Psoas muscle (tissue), 8 donors: ENCODE measurements around the gene MEIS1. TPM values are rescaled to one million over a fixed set of nuclear protein-coding genes. Genes with fewer than 3 reads are reported as not detected.

Experiments
- ATAC-seq, 4 donors: fragments of 200-7000 bp; cut with Tn5 transposase; one replicate each; pipeline ENCODE4 v1.9.1; 2020; ENCODE audit warnings: moderate library complexity in 3 of 4, mild to moderate bottlenecking in 2 of 4
- DNase-seq, 2 donors: peaks; one replicate each; pipeline ENCODE4 v3.0.0-alpha.2; 2020
- H3K27ac ChIP-seq: fragments of 200-600 bp; one replicate; pipeline ENCODE4 v1.8.0; 2022
- H3K27me3 ChIP-seq, 3 donors: fragments of 200-600 bp in 1 of 3; one replicate each; pipeline versions ENCODE4 v1.6.1 to v1.8.0; 2013 to 2022; ENCODE audit warnings: low read length in 2 of 3, mild to moderate bottlenecking in 2 of 3, moderate library complexity in 1 of 3; ENCODE audit not compliant: insufficient read depth in 3 of 3
- H3K36me3 ChIP-seq, 2 donors: fragments of 200-600 bp in 1 of 2; one replicate each; pipeline versions ENCODE4 v1.6.1 to v1.8.0; 2013 to 2022; ENCODE audit warnings: low read depth in 1 of 2, mild to moderate bottlenecking in 1 of 2, moderate library complexity in 1 of 2; ENCODE audit not compliant: insufficient read depth in 1 of 2
- H3K4me1 ChIP-seq: fragments of 200-600 bp; one replicate; pipeline ENCODE4 v1.8.0; 2022
- H3K4me3 ChIP-seq: fragments of 200-600 bp; one replicate; pipeline ENCODE4 v1.8.0; 2022; ENCODE audit warnings: mild to moderate bottlenecking
- H3K9me3 ChIP-seq: fragments of 200-600 bp; one replicate; pipeline ENCODE4 v1.8.0; 2022
- WGBS, 3 donors: extraction: QIAGEN DNeasy Blood & Tissue Kit; methylation state at CpG; one replicate each; pipeline versions ENCODE4 v1.1.6 to v1.1.7; 2013; 5-methylcytosine and 5-hydroxymethylcytosine counted together
- intact Hi-C, 2 donors: fragments of 100-400 bp; cut with DNase I; formaldehyde crosslinking; loops; one replicate each; pipeline versions ENCODE4 v1.11.0 to v1.14.2; 2022
- polyA plus RNA-seq, 3 donors: library from polyadenylated mRNA; stranded (reverse); fragments of 200-250 nt; gene quantifications; one replicate each; pipeline ENCODE4 v1.2.3, GENCODE V29; 2013
- total RNA-seq, 4 donors: library from RNA; stranded (reverse); fragmentation: NEBNext Ultra II Directional in 2 of 4; extraction: Animal tissue kit (Norgen Biotek cat#: 25700) in 2 of 4; gene quantifications; one replicate each; pipeline versions ENCODE4 v1.2.1 to v1.2.4, GENCODE V29; 2021 to 2023
- TF ChIP-seq, protein P1 (sequence below): fragments of 200-600 bp; IDR thresholded peaks from one replicate; pipeline ENCODE4 v1.8.0; 2022; ENCODE audit warnings: antibody characterized with exemption
- donor health status: healthy with polysubstance abuse.
- donor health status: DM: no; HTN: no; CAD: no; lungs with moderate emphysema.
- donor health status: Bipolar disorder and iron deficiency.
- donor health status: healthy.
- donor health status: DM: yes; HTN: yes; CAD: no.
- donor health status: DM: no; HTN: no; CAD: no.
- donor health status: DM: no; HTN: no; CAD: no.
- donor health status: DM: yes; HTN: yes; CAD: no.

The MEIS1 gene
- total and polyA plus RNA-seq, 7 donors = 0.77 to 6.8 (median 2.1) TPM

DNA sequence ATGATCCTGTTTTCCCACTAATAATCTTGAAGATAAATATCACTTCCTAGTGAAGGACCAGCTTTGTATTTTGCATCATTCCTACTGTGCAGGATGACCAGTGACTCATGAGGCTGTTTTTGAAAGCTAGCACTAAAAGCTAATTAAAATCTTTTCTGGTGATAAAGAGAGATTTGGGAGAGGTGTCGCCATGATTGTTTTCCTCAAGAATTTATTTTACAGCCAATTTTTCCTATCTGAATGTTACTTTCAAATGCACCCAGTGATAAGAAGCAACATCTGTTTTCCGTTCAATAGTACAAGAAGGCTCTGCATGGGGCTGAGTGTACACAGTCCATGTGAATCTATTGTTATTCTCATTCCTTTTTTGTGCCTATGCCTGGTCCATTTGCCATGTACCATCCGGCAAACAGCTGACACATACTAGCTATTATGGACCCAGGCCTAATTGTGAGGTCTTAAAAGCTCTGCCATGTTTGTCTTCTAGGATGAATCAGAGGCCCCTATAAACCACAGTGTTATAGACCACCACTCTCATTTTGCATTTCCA, 28.4 kb downstream of the MEIS1 start:
- peaks cover 0 to 10% of the 10 kb centered on the region in 2 donors for H3K36me3 ChIP-seq
- WGBS, 3 donors = 83 to 90% (median 89%) methylated on average over 3 of the region's 3 CpGs

GRCh38 chr2:66464930-66465637, 30.2 kb downstream of the MEIS1 start:
- H3K36me3 ChIP-seq = peaks cover 0 to 10% of the 10 kb centered on the region in 2 donors
- peaks cover 3% of the 10 kb centered on the region for H3K4me1 ChIP-seq
- H3K9me3 ChIP-seq = no peaks in the 10 kb centered on the region
- WGBS, 3 donors = 71 to 79% (median 76%) methylated on average over 4 of the region's 4 CpGs
- H3K27me3 ChIP-seq = no peaks in the 10 kb centered on the region
- no peak overlapping the region for H3K27ac ChIP-seq
- intact Hi-C loops = no loop called here
- DNase-seq = no peak
- no peak overlapping the region for H3K4me3 ChIP-seq
- TF ChIP-seq, protein P1, sequence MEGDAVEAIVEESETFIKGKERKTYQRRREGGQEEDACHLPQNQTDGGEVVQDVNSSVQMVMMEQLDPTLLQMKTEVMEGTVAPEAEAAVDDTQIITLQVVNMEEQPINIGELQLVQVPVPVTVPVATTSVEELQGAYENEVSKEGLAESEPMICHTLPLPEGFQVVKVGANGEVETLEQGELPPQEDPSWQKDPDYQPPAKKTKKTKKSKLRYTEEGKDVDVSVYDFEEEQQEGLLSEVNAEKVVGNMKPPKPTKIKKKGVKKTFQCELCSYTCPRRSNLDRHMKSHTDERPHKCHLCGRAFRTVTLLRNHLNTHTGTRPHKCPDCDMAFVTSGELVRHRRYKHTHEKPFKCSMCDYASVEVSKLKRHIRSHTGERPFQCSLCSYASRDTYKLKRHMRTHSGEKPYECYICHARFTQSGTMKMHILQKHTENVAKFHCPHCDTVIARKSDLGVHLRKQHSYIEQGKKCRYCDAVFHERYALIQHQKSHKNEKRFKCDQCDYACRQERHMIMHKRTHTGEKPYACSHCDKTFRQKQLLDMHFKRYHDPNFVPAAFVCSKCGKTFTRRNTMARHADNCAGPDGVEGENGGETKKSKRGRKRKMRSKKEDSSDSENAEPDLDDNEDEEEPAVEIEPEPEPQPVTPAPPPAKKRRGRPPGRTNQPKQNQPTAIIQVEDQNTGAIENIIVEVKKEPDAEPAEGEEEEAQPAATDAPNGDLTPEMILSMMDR = no peak
- ATAC-seq = no peak

More for the DNA sequence above, 28.4 kb downstream of the MEIS1 start:
- Histone ChIP-seq H3K4me3 (no peak overlapping the region), H3K9me3 (no peaks in the 10 kb centered on the region), H3K4me1 (peaks cover 3% of the 10 kb centered on the region), H3K27me3 (no peaks in the 10 kb centered on the region), H3K27ac (no peak overlapping the region)
- DNase-seq = no peak
- intact Hi-C loops = no loop called here
- TF ChIP-seq, protein P1 = no peak
- no peak for ATAC-seq

DNA sequence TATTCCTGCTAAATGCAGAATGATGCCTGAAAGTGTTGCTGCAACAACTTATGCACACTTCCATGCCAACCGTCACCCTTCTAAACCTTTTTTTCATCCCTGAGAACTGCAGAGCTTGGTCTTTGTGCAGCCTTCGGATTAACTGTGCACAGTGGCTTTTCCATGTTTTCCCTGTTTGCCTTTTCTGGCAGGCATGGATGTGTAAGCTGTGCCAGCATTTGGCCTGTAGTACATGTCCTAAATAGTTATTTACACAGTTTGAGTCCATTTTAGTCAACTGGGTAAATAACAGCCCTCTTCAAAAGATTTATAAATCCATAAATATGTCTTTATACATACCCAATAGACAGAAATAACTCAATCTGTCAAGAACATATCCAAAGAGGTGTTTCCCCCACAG, 31.5 kb downstream of the MEIS1 start:
- no peak for ATAC-seq

DNA sequence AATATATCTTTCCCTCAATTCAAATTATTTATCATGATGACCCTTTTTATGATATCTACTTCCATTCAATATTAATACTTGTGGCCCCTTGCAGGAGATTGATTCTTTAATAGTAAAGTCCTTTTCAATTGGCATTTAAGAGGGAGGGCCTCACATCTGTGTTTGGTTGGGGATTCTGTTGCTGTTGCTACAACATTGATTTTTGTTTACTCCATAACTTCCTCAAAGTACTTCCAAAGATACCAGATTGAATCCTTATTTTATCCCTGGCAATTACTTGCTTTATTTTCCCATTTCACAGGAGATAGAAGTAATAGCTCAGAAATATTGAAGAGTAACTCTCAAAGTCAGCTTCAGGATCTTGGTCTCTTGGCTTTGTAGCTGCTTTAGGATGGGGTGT, 32.8 kb downstream of the MEIS1 start:
- Histone ChIP-seq H3K36me3 (peaks cover 0 to 5% of the 10 kb centered on the region in 2 donors), H3K27me3 (no peaks in the 10 kb centered on the region)
- no peak for DNase-seq

More for the DNA sequence above, 31.5 kb downstream of the MEIS1 start:
- no peak for DNase-seq
- H3K4me1 ChIP-seq = peaks cover 3% of the 10 kb centered on the region
- intact Hi-C loops = no loop called here
- H3K27ac ChIP-seq = no peak overlapping the region
- no peak overlapping the region for H3K4me3 ChIP-seq
- H3K36me3 ChIP-seq = peaks cover 0 to 10% of the 10 kb centered on the region in 2 donors
- H3K27me3 ChIP-seq = no peaks in the 10 kb centered on the region
- H3K9me3 ChIP-seq = no peaks in the 10 kb centered on the region
- 70 to 91% (median 71%) methylated on average over 2 of the region's 2 CpGs for WGBS, 3 donors
- TF ChIP-seq, protein P1 = no peak

More for the DNA sequence above, 32.8 kb downstream of the MEIS1 start:
- ATAC-seq = no peak
- Histone ChIP-seq H3K4me3 (no peak overlapping the region), H3K4me1 (peaks cover 3% of the 10 kb centered on the region), H3K27ac (no peak overlapping the region), H3K9me3 (no peaks in the 10 kb centered on the region)
- intact Hi-C loops = no loop called here
- TF ChIP-seq, protein P1 = no peak
